D721Med (cell line): ENCODE measurements around the gene C9orf50.

Experiments
- DNase-seq: peaks from one replicate; pipeline ENCODE4 v3.0.0; 2011; ENCODE audit warnings: low spot score; ENCODE audit not compliant: insufficient read length
- FAIRE-seq: peaks from 2 replicates; lab custom pipeline; 2011; peaks lifted over from hg19 to GRCh38; lab: Jason Lieb, UNC
- CTCF ChIP-seq: IDR thresholded peaks from 2 replicates; pipeline ENCODE4 v1.5.1; 2012; ENCODE audit warnings: mild to moderate bottlenecking, control low read depth; ENCODE audit not compliant: insufficient read depth; ENCODE audit errors: missing control alignments

Gene C9orf50

DNA sequence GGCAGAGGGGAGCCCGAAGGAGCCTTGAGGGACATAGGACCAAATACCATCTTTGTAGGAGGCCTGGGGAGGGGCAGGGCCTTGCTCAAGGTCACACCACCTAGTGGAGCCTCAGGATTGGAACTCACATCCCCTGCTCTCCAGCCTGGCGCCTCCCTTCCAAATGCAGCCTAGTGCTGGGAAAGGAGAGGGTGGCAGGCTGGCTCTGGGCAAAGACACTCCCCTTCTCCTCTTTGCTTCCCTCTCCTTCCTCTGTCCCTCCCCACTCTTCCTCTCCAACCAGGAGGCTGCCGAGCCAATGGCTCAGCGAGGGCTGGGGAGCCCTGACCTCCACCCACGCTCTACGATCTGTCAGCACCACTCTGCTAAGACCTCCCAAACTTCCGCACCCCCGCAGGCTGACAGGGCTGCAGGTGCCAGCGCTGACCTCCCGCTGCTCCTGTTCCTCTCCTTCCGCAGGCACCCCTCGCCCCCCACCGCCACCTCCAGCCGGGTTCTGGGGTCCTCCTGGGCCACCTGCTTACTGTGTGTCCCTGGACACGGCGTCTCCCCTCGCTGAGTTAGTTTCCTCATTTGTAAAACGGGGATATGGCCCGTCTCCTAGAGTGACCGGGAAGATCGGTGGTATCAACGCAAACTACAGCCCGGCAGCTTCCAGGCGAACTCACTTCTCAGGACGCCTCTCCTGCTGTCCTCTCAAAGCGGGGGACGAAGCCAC is 52.9 kb downstream of the C9orf50 start:
- no peak for DNase-seq
- no peak for FAIRE-seq
- TF ChIP-seq CTCF = no peak

GRCh38 chr9:129567329-129567728 is 53.6 kb downstream of the C9orf50 start:
- no peak for DNase-seq
- FAIRE-seq = no peak
- TF ChIP-seq CTCF = no peak

- no peak for TF ChIP-seq CTCF
- DNase-seq (no peak), FAIRE-seq (no peak)
Measured at GRCh38 chr9:129566563-129567266, 54.2 kb downstream of the C9orf50 start.

DNA sequence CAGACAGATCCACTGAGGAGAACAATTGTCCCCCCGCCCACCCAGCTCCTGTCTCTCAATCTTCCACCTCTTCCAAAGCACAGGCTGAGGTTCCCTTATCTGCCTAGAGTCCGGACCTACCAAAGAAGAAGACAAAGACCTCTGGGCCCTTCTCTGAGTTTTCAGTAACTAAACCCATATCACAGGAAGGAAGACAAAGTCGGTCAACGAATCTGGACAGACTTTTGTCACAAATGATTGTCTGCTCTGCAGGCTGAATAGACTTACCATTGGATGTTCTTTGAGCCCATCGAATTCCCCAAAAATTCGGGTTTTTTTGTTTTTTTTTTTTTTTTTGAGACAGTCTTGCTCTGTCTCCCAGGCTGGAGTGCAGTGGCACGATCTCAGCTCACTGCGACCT is 58.0 kb downstream of the C9orf50 start:
- no peak for TF ChIP-seq CTCF
- FAIRE-seq (no peak), DNase-seq (no peak)

- TF ChIP-seq CTCF = no peak
- FAIRE-seq = no peak
Measured at GRCh38 chr9:129562514-129562913, 58.4 kb downstream of the C9orf50 start.

More at GRCh38 chr9:129562514-129562913, 58.4 kb downstream of the C9orf50 start:
- DNase-seq = no peak
